Suppressor macrophage (primary cell): ENCODE results near the gene SATB2.

Source experiments
- DNase-seq, 4 experiments: peaks; one replicate each; pipeline ENCODE4 v3.0.0-alpha.2; 2020 to 2022

The SATB2 gene

DNA sequence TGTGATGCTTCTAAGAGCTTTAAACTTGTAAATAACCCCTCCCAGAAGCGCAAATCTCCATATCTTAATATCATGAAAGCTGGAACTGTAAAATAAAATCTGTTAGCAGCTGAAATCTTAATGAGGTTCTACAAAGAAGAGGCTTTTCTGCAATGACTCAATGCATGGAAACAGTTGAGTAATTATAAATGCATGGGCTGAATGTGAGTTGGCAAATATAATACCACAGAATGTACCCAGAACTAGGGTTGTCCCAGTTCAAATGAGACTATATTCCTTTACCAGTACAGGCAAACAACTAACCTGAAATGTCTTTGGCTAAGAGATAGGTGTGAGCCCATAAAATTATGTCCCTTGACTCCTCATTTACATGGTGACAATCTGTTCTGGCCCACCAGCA is 52.9 kb downstream of the SATB2 start:
- no peak for DNase-seq

DNA sequence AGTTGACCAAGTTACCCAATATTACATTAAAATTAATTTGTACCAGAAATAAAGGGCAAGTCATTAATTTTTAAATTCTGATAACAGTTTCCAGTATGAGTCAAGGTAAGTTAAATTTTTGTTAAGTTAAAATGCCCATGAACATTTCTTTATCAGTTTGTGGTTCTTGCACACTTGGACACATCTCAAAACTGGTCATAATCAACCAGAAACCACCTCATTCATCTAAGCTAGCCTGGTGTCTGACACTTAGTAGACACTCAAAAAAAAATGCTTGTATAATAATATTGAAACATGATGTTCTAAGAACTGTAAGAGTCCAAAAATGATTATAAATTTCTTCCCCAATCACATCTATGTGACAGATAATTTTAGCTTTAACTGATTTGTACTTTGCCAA is 62.4 kb downstream of the SATB2 start:
- DNase-seq: no peak

DNA sequence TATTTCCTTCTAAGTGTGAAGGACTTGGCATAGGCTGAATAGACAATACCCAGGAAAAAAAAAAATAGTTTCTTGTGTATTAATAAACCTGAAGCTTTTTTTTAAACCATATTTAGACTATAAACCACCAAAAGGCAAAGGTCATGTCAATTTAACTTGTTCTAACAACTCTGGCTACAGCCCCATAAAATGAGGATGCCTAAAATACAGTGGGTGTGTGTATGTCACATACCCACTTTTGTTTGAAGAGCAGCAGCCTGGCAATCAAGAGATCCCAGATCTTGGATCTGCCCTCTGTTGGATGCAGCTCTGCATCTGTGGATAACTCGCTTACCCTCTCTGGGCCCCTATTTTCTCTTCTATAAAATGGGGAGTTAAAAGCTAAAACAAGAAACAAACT is 65.4 kb downstream of the SATB2 start:
- no peak for DNase-seq

DNA sequence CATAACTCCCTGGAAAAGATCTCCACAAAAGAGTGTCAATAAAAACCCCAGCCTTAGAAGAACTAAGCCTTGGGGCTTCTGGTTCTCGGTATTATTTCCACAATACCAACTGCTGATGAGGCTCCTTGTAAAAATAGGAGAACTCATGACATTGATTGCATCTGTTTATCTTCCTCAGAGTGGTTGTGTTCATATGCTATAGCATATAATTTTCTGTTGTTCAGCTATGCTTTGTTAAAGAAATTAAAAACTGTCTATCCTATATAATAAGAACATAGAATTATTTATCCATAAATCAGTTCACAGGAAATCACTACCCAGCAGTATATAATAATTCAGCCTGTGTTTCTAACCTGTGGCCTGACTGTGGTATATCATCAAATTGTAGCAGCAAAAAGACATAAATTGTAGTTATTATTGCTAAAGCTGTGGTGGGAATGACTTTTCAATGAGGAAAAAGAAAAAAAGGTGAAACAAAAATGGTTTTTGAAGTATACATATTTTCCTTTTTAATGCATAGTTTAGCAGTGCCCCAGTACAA is 68.9 kb downstream of the SATB2 start:
- DNase-seq: no peak

DNA sequence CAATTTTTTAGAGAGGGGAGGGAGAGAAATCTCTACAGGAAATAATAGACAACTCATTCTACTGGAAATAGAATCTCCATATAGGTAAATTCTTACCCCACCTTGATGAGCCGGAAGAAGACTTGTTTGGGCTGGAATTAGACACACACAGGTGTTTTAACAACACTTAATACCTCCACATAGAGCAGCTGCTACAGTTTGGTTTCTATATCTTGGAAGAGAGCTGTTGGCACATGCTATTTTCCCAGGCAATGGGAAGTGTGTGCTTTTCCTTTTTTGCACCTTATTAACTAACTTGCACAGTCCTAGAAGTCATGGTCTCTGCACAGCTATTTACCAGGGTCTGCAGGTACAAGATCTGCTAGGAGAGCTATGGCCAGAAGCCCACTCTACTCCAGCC is 73.7 kb downstream of the SATB2 start:
- no peak for DNase-seq

DNA sequence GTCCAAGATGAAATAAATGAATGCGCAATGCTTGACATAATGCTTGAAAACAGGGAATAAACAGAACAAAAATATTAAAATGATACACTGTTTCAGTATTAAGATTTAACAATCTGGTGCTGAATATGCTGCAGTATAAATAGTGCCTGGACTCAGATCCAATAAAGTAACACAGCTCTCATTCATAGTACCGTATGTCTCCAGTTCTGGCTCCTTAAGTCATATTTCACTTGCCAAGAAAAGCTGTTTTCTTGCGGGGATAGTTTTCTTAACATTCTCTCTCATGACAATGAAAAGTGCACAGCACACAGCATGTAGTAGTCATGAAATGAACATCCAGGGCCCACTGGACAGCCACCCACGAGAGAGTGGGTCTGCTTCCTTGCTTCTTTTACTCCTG is 74.7 kb downstream of the SATB2 start:
- DNase-seq: no peak

DNA sequence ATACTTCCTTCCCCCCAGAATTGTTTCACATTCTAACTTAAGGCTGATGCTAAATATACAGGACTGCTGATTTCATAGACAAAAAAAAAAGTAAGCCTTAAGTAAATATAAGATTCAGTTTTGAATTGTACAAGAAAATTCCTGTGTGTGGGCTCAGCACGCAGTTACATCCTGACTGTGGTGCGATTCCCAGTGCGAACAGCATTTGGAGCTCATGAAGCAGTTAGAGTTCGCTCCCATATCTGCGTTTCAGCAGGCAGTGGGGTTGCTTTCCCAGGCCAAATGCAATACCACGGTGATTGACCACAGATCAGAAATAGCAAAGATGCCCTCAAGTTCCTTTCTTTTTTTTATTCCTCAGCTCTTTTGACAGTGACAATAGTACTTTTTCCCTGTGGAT is 75.6 kb downstream of the SATB2 start:
- DNase-seq: no peak

DNA sequence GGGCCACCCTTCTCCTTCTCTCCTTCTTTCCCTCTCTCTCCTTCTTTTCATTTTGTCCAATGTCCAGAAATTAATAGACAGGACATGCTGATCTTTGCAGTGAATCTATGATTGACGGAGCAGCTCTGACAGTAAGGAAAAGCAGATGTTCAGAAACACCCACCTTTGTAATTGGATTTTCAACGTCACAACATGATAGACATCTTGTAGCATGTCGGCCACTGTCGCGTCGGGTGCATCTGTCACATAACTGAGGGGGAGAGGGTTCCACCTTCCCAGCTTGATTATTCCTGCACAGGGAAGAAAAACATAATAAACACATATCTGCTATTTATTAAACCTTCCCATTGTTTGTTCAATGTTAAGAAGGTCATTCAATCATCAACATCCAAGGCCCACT is 76.2 kb downstream of the SATB2 start:
- no peak for DNase-seq

DNA sequence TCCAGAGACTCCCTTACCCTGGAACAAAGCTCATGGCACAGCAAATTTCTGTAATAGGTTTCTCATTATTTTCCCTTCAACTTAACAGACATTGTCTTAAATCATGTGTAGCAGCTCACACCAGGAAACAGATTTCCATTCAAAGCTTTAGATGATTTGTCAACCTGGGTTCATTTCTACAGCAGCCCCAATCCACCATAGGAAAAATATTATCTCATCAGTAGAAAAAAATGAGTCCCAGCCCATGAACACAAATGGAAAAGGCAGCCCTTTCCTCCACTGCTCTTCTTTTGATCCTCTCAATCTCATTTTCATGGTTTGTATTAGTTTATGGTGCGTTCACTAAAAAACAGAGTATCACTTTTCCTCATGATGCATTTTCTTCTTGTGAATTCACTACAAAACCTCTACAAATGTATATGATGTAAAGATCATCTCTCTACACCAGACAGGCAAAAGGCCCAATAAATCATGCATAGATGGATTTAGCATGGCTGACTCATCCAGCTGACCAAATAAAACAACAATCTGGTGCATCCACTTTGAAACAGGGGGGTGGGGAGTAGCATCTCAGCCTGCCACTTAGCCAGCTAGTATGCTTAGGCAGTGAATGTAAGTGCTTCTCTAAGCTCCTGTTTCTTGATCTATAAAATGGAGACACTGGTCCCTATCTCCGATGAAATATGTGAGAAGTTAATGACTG is 78.6 kb downstream of the SATB2 start:
- DNase-seq: no peak

DNA sequence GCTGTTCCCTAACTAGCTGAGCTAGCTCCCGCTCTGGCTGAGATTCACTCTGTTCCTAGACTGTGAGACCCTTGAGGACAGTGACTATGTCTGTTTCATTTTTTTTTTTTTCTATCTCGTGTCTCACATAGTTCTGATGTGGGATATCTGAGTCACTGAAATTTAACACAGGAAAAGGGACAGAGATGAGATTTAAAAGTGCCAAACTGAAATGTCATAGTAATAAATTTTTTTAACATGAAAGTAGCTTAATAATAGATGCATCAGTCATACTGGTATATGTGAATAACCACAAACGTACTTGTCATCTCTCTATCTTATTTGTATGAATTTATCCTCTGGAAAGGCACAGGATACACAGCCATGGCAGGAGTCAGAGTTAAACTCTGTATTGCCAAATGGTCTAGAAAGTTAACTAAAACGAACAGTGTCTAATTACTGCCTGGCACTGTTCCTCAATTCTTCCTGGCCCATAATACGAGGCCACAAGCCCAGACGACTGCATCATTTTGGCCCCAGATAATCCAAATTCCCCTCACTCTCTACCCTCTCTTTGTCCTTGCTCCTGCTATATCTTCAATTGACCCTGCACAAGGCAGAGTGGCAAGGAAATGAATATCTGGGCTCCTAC is 87.5 kb downstream of the SATB2 start:
- DNase-seq: no peak

DNA sequence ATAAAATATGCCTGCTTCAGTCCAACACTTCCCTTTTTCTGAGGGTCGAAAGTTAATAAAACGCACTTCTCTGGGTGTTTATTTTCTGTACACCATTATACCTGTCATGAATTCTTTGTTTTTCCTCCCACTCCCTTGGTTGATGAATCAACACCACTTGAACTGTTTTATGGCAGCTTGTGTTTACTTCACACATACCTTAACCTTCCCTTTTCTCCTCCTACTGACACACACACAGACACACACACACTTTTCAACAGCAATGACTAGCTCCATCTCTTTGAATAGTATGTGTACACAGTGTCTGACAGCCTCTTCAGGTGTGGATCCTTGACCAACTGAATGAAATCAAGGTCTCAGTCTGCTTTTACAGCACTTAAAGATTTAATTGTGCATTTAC is 91.3 kb downstream of the SATB2 start:
- no peak for DNase-seq

DNA sequence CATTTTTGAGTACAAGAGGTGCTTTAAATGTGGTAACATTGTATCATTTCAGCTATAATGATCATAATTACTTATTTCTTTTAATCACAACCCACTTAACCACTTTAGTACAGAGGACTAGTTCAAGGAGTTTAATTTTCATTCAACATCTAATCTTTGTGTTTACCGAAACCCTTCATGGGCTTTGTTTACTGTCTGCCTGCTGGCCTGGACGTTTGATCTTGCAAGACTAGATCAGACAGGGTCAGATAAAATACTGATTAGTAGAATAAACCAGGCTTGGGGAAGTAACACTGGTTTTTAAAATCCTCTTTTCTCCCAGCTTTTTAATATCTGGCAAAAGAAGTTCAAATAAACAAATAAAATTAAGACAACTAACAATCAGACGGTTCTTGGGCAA is 93.6 kb downstream of the SATB2 start:
- no peak for DNase-seq

DNA sequence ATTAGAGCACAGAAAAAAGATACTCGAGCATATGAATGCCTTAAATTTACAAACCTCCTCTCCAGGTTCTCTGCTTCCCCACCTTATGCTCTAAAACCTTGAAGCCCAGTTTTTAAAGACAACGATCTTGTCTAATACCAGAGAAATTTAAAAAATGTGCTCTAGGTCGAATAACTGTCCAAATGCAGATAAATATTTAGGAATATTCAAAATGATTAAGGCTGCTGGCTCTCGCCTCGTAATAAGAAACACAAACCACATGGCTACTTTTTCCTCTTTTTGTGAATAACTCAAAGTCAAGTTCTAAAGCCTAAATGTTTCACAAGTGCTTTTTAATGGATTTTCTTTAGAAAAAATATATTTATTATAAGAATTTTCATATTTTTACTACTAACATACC is 101.3 kb downstream of the SATB2 start:
- no peak for DNase-seq

DNA sequence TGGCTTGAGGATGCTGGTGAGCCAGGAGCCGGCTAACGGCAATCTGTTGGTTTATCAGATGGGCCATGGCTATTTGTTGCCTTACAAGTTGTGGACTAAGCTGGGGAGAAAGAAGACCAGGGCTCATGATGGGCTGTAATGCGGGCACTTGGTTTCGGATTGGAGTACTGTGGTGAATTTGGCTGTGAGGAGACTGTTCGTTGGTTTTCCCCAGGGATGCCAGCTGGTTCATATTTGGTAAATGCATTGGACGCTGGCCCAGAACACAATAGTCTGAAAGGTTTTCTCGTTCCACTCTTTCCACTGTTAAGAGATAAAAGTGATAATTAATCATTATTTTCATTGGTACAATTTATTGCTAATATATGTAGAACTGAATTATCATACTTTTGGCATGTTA is 108.9 kb downstream of the SATB2 start:
- no peak for DNase-seq

DNA sequence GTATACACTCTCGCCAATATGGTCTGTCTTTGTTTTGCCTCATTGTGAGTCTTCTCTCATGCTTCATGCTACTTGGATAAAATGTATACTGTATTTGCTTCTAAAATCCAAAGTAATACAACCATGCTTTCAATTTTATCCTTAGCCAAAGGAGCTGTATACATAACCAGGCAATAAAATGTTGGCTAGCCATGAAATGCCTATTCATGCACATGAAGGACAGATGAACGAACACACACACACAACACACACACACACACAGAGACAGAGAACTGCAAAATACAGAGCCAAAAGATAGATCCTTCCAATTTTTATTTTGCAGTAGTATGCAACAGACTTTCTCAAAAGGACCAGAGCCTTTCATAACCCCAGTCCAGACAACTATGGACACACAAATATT is 113.7 kb downstream of the SATB2 start:
- no peak for DNase-seq

DNA sequence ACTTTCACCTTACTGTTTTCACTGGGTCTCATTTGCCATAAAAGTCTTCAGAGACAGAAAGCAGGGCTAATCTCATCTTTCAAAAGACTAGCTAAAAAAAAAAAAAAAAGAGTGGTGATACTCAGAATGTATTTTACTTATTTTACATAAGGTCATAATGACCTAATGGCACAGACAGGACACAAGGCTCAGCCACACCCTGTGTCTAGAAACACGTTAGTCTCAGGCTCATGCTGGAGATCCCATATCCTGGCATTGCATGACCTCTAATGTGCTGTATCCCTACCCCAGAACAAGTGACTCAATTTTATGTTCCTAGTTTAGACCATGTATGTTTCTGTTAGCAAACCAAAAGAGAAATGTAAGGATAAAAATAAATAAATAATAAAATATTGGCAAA is 115.4 kb downstream of the SATB2 start:
- no peak for DNase-seq

DNA sequence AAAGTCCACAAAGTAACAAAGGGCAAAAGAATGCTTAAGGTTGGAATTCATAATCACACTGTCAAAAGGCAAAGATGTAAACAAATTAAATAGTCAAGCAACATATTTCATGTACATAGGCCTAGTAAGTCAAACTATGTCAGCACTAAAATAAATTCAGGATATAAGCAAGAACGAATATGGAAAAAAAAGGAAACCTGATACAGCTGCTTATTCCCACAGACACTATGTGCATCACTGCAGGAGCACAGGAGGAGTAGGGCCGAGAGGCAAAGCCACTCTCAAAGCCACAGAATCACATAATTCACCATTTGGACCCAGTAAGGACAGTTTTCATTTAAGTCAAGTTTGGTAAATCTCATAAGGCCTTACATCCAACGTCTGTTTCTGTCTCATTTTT is 116.6 kb downstream of the SATB2 start:
- no peak for DNase-seq

DNA sequence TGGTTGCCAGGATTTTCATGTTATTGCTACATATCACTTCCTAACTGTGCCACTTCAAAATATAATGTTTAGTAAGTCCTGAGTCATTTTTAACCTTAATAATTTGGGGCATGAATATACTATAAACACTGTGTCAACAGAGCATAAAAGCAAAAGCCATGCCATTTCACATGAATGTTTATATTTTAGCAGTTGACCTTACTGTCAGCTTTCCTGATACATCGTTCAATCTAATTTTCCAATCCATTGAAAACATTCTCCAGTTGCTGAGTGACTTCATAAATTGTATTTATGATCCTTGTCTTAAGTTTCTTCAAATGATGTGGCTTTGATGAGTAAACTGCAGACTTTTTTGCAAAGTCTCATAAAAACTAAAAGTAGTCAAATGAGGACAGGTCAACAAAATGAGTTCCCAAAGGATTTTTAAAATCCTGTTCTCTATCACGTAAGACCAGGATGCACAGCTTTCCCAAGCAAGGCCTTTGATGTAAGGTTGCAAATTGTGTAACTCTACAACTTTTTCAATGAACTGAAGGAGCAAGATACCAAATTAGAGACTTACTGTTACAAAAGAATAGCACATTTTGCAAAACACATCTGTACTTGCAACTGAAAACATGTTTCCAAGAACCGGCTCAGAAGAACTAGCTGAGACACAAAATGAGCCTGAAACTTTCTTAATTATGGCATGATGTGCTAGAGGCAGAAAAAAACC is 117.7 kb downstream of the SATB2 start:
- DNase-seq: no peak

DNA sequence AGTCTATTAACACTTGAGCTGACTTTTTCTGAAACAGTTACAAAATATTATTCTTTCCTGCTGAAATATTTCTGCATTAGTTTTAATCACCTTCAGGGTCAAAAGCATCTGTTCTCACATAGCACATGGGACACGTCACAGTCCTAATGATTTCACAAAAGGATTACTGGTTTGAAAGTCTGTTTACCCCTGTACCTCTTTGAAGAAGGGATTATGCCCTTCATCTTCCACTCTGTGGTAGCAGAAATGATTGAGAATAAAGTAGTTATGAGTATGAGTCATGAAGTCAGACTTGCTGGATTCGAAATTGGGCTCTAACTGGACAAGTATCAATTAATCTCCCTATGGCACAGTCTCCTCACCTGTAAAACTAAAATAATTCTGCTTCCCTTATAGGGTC is 121.2 kb downstream of the SATB2 start:
- DNase-seq: no peak

DNA sequence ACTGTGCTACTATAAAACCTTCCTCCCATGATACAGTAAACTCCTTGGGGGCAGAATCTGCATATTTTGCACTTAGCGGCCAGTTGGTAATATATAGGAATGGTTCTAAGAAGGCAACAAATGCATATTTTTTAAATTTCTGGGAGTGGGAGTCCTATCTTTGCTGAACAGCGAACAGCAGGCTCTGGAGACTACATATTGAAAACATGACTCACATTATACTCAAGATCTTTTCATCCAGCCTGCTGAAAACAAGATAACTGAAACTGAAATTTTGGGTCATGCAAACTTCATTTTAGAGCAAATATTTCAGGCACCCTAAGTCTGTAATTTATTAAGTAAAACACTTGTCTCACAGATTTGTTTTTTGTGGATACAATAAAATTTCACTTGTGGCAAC is 122.2 kb downstream of the SATB2 start:
- DNase-seq: no peak

DNA sequence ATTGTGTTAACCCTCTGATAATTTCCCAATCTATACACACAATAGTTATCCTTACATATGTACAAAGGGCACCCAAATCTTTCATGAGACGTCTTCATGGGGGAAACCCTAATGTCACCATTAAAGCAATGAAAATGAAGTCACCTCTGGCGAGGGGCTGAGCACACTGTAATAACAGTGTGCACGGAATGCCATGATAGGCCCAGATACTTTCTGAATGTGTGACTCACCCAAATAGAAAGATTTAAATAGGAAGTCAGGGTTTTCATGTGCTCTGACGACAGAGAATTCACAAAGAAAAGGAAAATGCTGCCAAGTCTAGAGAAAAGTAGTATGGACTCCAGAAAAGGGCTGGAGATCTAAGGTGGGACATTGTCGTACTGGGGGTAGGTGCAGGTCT is 128.3 kb downstream of the SATB2 start:
- DNase-seq: no peak

DNA sequence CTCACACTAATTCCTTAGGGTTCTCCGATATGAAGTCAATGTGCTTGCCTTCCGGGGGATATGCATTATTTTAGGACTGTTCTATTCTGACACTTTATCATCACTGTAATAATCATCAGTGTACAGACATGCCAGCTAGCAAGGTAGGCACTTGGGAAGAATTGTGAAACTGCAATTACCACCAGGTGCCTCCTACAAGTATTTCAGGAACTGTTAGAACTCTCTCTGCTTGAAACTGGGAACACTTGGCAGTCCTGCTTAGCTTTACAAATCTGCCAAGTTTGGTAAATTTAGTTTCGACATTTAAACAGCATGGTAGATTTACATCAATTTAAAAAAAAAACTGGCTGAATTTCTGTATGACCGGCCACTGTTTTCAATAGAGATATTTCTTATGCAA is 128.7 kb downstream of the SATB2 start:
- DNase-seq: no peak

DNA sequence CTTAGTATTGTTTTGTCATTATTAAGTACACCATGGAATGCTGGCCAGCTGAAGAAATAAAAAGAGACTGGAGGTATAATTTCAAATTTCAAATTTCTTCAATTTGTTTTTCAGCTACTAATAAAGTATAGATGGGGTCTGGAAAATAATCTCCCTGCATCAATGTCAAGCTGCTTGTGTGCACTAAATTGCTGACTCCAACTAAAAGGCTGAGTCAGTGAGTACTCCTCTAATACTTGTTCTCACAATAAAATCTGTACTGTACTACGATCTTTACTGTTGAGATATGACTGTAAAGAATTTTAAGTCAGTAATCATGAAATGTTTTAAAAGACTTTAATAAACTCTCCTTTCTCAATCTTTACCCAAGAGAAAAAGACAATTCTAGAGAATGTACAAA is 131.9 kb downstream of the SATB2 start:
- no peak for DNase-seq

DNA sequence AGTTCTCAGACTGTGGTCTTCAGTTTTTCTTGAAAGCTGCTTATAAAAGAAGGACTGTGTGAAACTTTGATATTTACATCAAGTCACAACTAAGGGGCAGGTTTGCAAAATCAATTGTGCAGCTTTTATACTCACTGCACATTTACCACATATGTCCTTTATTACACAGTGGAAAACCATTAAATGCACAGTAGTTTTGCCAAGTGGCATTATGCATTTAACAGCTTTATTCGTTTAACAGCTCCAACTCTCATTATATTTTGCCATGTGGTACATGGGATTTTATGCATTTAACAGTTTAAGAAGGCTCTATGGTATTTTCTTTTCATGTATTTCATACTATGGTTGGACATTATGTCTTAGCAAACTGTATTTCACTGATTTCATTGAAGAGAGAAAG is 135.6 kb downstream of the SATB2 start:
- DNase-seq: no peak
